ENCODE measurements around the gene CLASP2.
A peak's percentile ranks its signal among the peaks of the same experiment; 100 is the strongest.

CLASP2 gene

DNA sequence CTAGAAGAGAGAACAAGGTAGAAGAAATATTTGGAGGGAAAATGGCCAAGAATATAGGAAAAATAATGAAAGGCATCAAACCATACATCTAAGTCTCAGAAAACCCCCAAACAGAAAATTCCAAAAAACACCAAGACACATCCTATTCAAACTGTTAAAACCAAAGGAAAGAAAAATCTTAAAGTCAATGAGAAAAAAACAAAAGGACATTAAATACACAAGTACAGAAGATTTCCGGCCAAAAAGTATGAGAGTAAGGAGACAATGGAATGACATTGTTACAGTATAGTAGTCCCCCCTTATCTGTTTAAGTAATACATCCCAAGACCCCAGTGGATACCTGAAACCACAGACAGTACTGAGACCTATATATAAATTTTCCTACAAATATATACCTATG is 18.8 kb downstream of the CLASP2 start:
- Histone ChIP-seq H3K18ac (ENCODE audit: low read length) (no peak overlapping the region), H3K23ac (ENCODE audit: low read length) (no peak overlapping the region), H2AFZ (ENCODE audit: insufficient read depth, low read length, poor library complexity) (no peak overlapping the region), H2BK12ac (ENCODE audit: low read length) (no peak overlapping the region), H3K4me2 (ENCODE audit: low read length) (no peak overlapping the region), H2BK120ac (ENCODE audit: insufficient read depth, low read length, poor library complexity) (no peak overlapping the region), H4K12ac (ENCODE audit: low read depth, low read length) (no peak overlapping the region), H3K27ac (ENCODE audit: low read depth, low read length) (no peak overlapping the region), H2BK5ac (ENCODE audit: low read depth, low read length, poor library complexity) (no peak overlapping the region), H3K36me3 (ENCODE audit: control insufficient read depth in 1 of 2, insufficient read depth in 2 of 2, low read length in 2 of 2) (no peaks in the 10 kb centered on the region), H3K27me3 (ENCODE audit: insufficient read depth, low read length) (no peaks in the 10 kb centered on the region), H3K79me2 (ENCODE audit: control insufficient read depth, insufficient read depth, low read length, poor library complexity) (no peaks in the 10 kb centered on the region), H2AK5ac (ENCODE audit: low read length) (no peak overlapping the region), H3K9me3 (ENCODE audit: insufficient read depth, low read depth, low read length) (peaks cover 2% of the 10 kb centered on the region), H3K14ac (ENCODE audit: low read length) (no peak overlapping the region), H3K4me1 (ENCODE audit: control insufficient read depth in 1 of 2, insufficient read depth in 2 of 2, low read length in 2 of 2) (no peaks in the 10 kb centered on the region), H3K79me1 (ENCODE audit: low read length) (no peaks in the 10 kb centered on the region), H4K91ac (ENCODE audit: low read depth, low read length) (no peak overlapping the region), H3K4me3 (ENCODE audit: low read depth, low read length) (no peak overlapping the region), H3K9ac (ENCODE audit: low read length) (no peak overlapping the region), H4K8ac (ENCODE audit: low read depth, low read length) (no peak overlapping the region), H3K4ac (ENCODE audit: low read depth, low read length) (no peak overlapping the region)
- WGBS (ENCODE audit: extremely low coverage, insufficient coverage, insufficient read length) = no CpG with 5 or more reads among the region's 1 CpG
- no peak for DNase-seq

DNA sequence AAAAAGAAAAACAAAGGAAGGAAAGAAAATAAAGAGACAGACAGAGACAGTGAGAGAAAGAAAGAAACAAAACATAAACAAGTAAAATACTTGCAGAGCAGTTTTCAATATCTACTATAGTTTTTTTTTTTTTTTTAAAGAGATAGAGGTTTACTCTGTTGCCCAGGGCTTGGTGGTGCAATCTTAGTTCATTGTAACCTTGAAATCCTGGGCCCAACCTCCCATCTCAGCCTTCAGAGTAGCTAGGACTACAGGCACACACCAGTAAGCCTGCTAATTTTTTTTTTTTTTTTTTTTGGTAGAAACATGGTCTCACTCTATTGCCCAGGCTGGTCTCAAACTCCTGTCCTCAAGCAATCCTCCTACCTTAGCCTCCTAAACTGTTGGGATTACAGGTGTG is 23.1 kb downstream of the CLASP2 start:
- H3K4ac ChIP-seq (ENCODE audit: low read depth, low read length) = no peak overlapping the region

DNA sequence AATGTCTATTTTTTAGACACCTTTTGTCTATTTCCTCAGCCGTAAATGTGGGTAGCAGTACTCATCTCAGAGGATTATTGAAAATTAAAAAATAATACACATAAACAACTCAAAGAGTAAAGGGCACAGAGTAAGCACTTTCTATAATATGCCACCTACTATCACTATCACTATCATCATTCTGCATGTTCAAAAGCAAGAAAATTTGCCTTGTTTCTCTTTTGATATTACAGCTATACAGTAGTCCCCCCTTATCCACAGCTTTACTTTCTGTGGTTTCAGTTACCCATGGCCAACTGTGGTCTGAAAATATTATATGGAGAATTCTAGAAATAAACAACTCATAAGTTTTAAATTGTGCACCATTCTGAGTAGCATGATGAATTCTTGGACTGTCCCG is 27.7 kb downstream of the CLASP2 start:
- no peak overlapping the region for H3K4ac ChIP-seq (ENCODE audit: low read depth, low read length)
- H4K12ac ChIP-seq (ENCODE audit: low read depth, low read length) = no peak overlapping the region
- peaks cover 0 to 2% of the 10 kb centered on the region in 2 experiments for H3K36me3 ChIP-seq (ENCODE audit: control insufficient read depth in 1 of 2, insufficient read depth in 2 of 2, low read length in 2 of 2)
- no peaks in the 10 kb centered on the region for H3K79me2 ChIP-seq (ENCODE audit: control insufficient read depth, insufficient read depth, low read length, poor library complexity)
- no peaks in the 10 kb centered on the region for H3K9me3 ChIP-seq (ENCODE audit: insufficient read depth, low read depth, low read length)
- H3K9ac ChIP-seq (ENCODE audit: low read length) = no peak overlapping the region
- no peaks in the 10 kb centered on the region for H3K79me1 ChIP-seq (ENCODE audit: low read length)
- no peak for DNase-seq
- no peak overlapping the region for H2BK12ac ChIP-seq (ENCODE audit: low read length)
- no peak overlapping the region for H4K8ac ChIP-seq (ENCODE audit: low read depth, low read length)
- H2BK120ac ChIP-seq (ENCODE audit: insufficient read depth, low read length, poor library complexity) = no peak overlapping the region
- no peaks in the 10 kb centered on the region for H3K4me1 ChIP-seq (ENCODE audit: control insufficient read depth in 1 of 2, insufficient read depth in 2 of 2, low read length in 2 of 2)
- H2AFZ ChIP-seq (ENCODE audit: insufficient read depth, low read length, poor library complexity) = no peak overlapping the region
- no peak overlapping the region for H3K14ac ChIP-seq (ENCODE audit: low read length)
- WGBS (ENCODE audit: extremely low coverage, insufficient coverage, insufficient read length) = no CpG with 5 or more reads among the region's 2 CpGs
- no peak overlapping the region for H3K27ac ChIP-seq (ENCODE audit: low read depth, low read length)
- no peaks in the 10 kb centered on the region for H3K27me3 ChIP-seq (ENCODE audit: insufficient read depth, low read length)
- no peak overlapping the region for H3K23ac ChIP-seq (ENCODE audit: low read length)
- no peak overlapping the region for H2BK5ac ChIP-seq (ENCODE audit: low read depth, low read length, poor library complexity)
- H3K18ac ChIP-seq (ENCODE audit: low read length) = no peak overlapping the region
- H3K4me3 ChIP-seq (ENCODE audit: low read depth, low read length) = no peak overlapping the region
- no peak overlapping the region for H3K4me2 ChIP-seq (ENCODE audit: low read length)
- no peak overlapping the region for H2AK5ac ChIP-seq (ENCODE audit: low read length)
- no peak overlapping the region for H4K91ac ChIP-seq (ENCODE audit: low read depth, low read length)

More for the DNA sequence above, 23.1 kb downstream of the CLASP2 start:
- H3K4me1 ChIP-seq (ENCODE audit: control insufficient read depth in 1 of 2, insufficient read depth in 2 of 2, low read length in 2 of 2) = no peaks in the 10 kb centered on the region
- no peak overlapping the region for H2AK5ac ChIP-seq (ENCODE audit: low read length)
- no peaks in the 10 kb centered on the region for H3K9me3 ChIP-seq (ENCODE audit: insufficient read depth, low read depth, low read length)
- no peak overlapping the region for H2AFZ ChIP-seq (ENCODE audit: insufficient read depth, low read length, poor library complexity)
- no peak overlapping the region for H3K14ac ChIP-seq (ENCODE audit: low read length)
- H3K27ac ChIP-seq (ENCODE audit: low read depth, low read length) = no peak overlapping the region
- no peak overlapping the region for H2BK5ac ChIP-seq (ENCODE audit: low read depth, low read length, poor library complexity)
- no peak overlapping the region for H3K9ac ChIP-seq (ENCODE audit: low read length)
- no peak overlapping the region for H3K4me2 ChIP-seq (ENCODE audit: low read length)
- H4K12ac ChIP-seq (ENCODE audit: low read depth, low read length) = no peak overlapping the region
- H4K91ac ChIP-seq (ENCODE audit: low read depth, low read length) = no peak overlapping the region
- H3K79me1 ChIP-seq (ENCODE audit: low read length) = no peaks in the 10 kb centered on the region
- H3K79me2 ChIP-seq (ENCODE audit: control insufficient read depth, insufficient read depth, low read length, poor library complexity) = no peaks in the 10 kb centered on the region
- no peak overlapping the region for H4K8ac ChIP-seq (ENCODE audit: low read depth, low read length)
- H3K4me3 ChIP-seq (ENCODE audit: low read depth, low read length) = no peak overlapping the region
- H3K27me3 ChIP-seq (ENCODE audit: insufficient read depth, low read length) = no peaks in the 10 kb centered on the region
- no peak for DNase-seq
- H3K18ac ChIP-seq (ENCODE audit: low read length) = no peak overlapping the region
- no peak overlapping the region for H2BK120ac ChIP-seq (ENCODE audit: insufficient read depth, low read length, poor library complexity)
- no peak overlapping the region for H2BK12ac ChIP-seq (ENCODE audit: low read length)
- H3K23ac ChIP-seq (ENCODE audit: low read length) = no peak overlapping the region
- no peaks in the 10 kb centered on the region for H3K36me3 ChIP-seq (ENCODE audit: control insufficient read depth in 1 of 2, insufficient read depth in 2 of 2, low read length in 2 of 2)

DNA sequence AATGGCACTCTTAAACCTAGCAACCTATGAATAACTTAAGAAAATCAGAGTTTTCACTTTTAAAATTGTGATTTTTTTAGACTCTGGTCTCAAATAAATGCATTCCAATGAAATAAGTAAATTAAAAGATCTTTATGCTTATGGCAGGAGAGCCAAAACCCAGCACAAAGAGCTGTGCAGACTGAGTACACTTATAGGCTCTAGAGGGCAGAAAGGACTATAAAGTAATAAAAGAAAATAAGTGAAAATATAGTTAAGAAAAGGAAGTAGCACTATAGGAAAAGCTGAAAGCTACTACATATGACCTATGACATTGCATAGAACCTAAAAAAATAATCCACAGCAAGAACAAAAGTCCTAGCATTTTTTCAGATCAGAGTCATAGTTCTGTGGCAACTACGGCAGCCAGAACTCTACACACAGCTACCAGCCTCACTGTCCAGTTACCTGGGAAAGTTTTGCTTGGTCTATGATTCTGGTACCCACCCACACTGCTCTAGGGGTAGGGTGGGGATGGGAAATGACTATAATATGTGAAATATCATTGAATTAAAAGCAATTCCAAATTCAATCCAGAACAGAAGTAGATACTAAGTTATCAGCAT is 30.5 kb downstream of the CLASP2 start:
- Histone ChIP-seq H3K27ac (ENCODE audit: low read depth, low read length) (no peak overlapping the region), H3K36me3 (ENCODE audit: control insufficient read depth in 1 of 2, insufficient read depth in 2 of 2, low read length in 2 of 2) (peaks cover 4 to 5% of the 10 kb centered on the region in 2 experiments), H4K91ac (ENCODE audit: low read depth, low read length) (no peak overlapping the region), H3K23ac (ENCODE audit: low read length) (no peak overlapping the region), H3K14ac (ENCODE audit: low read length) (no peak overlapping the region), H3K9me3 (ENCODE audit: insufficient read depth, low read depth, low read length) (no peaks in the 10 kb centered on the region), H3K27me3 (ENCODE audit: insufficient read depth, low read length) (no peaks in the 10 kb centered on the region), H3K18ac (ENCODE audit: low read length) (no peak overlapping the region), H3K4me1 (ENCODE audit: control insufficient read depth in 1 of 2, insufficient read depth in 2 of 2, low read length in 2 of 2) (no peaks in the 10 kb centered on the region), H2BK12ac (ENCODE audit: low read length) (no peak overlapping the region), H2BK120ac (ENCODE audit: insufficient read depth, low read length, poor library complexity) (no peak overlapping the region), H3K4ac (ENCODE audit: low read depth, low read length) (no peak overlapping the region), H4K12ac (ENCODE audit: low read depth, low read length) (no peak overlapping the region), H3K4me3 (ENCODE audit: low read depth, low read length) (no peak overlapping the region), H3K79me2 (ENCODE audit: control insufficient read depth, insufficient read depth, low read length, poor library complexity) (no peaks in the 10 kb centered on the region), H3K4me2 (ENCODE audit: low read length) (no peak overlapping the region), H2AK5ac (ENCODE audit: low read length) (no peak overlapping the region), H2AFZ (ENCODE audit: insufficient read depth, low read length, poor library complexity) (no peak overlapping the region), H2BK5ac (ENCODE audit: low read depth, low read length, poor library complexity) (no peak overlapping the region), H3K9ac (ENCODE audit: low read length) (no peak overlapping the region), H4K8ac (ENCODE audit: low read depth, low read length) (no peak overlapping the region), H3K79me1 (ENCODE audit: low read length) (no peaks in the 10 kb centered on the region)
- no CpG with 5 or more reads among the region's 1 CpG for WGBS (ENCODE audit: extremely low coverage, insufficient coverage, insufficient read length)
- DNase-seq = peak; percentile 19 to 54

All from trophoblast cell (in vitro differentiated cells and primary cell).